IMR-90 (cell line): ENCODE data around the gene DENND1C. TPM values are rescaled to one million over a fixed set of nuclear protein-coding genes. Genes with fewer than 3 reads are reported as not detected.

Source experiments
- ATAC-seq: fragments of 200-7000 bp; cut with Tn5 transposase; 2 replicates; pipeline ENCODE4 v1.9.1; 2020; ENCODE audit warnings: low read depth, mild to moderate bottlenecking, moderate library complexity
- BruUV-seq: library from RNA; stranded (reverse); fragments of 400-500 nt; replicated peaks from 2 replicates; lab custom pipeline; 2021; lab: Mats Ljungman, UMichigan
- CTCF ChIA-PET: fragments of 300-600 bp; formaldehyde crosslinking; extraction: SDS; loops from one replicate; lab custom pipeline; 2021; ENCODE audit warnings: antibody characterized with exemption; lab: Yijun Ruan, JAX
- POLR2A ChIA-PET: fragments of 300-600 bp; sonication (Branson Sonifier 250); formaldehyde crosslinking; loops from one replicate; lab custom pipeline; 2022; ENCODE audit warnings: antibody characterized with exemption; ENCODE audit not compliant: unreplicated experiment; lab: Charles Lee
- DNase-seq: peaks from one replicate; pipeline ENCODE4 v3.0.0; 2013
- H2AFZ ChIP-seq: replicated peaks from 2 replicates; pipeline ENCODE3; 2013; ENCODE audit warnings: low read length, mild to moderate bottlenecking; ENCODE audit not compliant: poor library complexity
- H2AK5ac ChIP-seq: 2 replicates; pipeline ENCODE4 v1.6.1; 2013; ENCODE audit warnings: low read depth, low read length, inconsistent platforms
- H2AK9ac ChIP-seq: replicated peaks from 2 replicates; pipeline ENCODE3; 2013; ENCODE audit warnings: mild to moderate bottlenecking, low read depth, low read length, moderate library complexity; ENCODE audit not compliant: poor library complexity
- H2BK120ac ChIP-seq: 2 replicates; pipeline ENCODE4 v1.6.1; 2013; ENCODE audit warnings: low read depth, low read length, inconsistent platforms
- H2BK15ac ChIP-seq: 3 replicates; pipeline ENCODE4 v1.6.1; 2013; ENCODE audit warnings: low read depth, low read length, inconsistent platforms
- H2BK20ac ChIP-seq: 2 replicates; pipeline ENCODE4 v1.6.1; 2013; ENCODE audit warnings: low read depth, mild to moderate bottlenecking, inconsistent platforms, low read length, moderate library complexity
- H2BK5ac ChIP-seq: 2 replicates; pipeline ENCODE4 v1.6.1; 2013; ENCODE audit warnings: mild to moderate bottlenecking, low read depth, low read length, inconsistent platforms; ENCODE audit not compliant: poor library complexity, severe bottlenecking
- H3K14ac ChIP-seq: replicated peaks from 2 replicates; pipeline ENCODE4 v1.6.1; 2013; ENCODE audit warnings: low read depth, low read length, inconsistent platforms
- H3K18ac ChIP-seq: 2 replicates; pipeline ENCODE4 v1.6.1; 2013; ENCODE audit warnings: low read depth, low read length, control low read depth
- H3K23ac ChIP-seq: 2 replicates; pipeline ENCODE4 v1.6.1; 2013; ENCODE audit warnings: low read depth, low read length, inconsistent platforms
- H3K27ac ChIP-seq: 2 replicates; pipeline ENCODE4 v1.5.1; 2013; ENCODE audit warnings: mild to moderate bottlenecking, control low read depth, low read length; ENCODE audit not compliant: insufficient read depth
- H3K27me3 ChIP-seq: 2 replicates; pipeline ENCODE4 v1.6.1; 2013; ENCODE audit warnings: low read length; ENCODE audit not compliant: control insufficient read depth, insufficient read depth
- H3K36me3 ChIP-seq: 2 replicates; pipeline ENCODE4 v1.6.1; 2013; ENCODE audit warnings: low read length, mixed read lengths; ENCODE audit not compliant: control insufficient read depth, insufficient read depth
- H3K4ac ChIP-seq: 2 replicates; pipeline ENCODE4 v1.6.1; 2013; ENCODE audit warnings: low read depth, low read length, inconsistent platforms
- H3K4me1 ChIP-seq: 2 replicates; pipeline ENCODE4 v1.6.1; 2013; ENCODE audit warnings: low read length, mixed read lengths; ENCODE audit not compliant: control insufficient read depth, insufficient read depth
- H3K4me2 ChIP-seq: 2 replicates; pipeline ENCODE4 v1.6.1; 2013; ENCODE audit warnings: low read depth, mild to moderate bottlenecking, control low read depth, low read length, moderate library complexity
- H3K4me3 ChIP-seq: 2 replicates; pipeline ENCODE4 v1.5.1; 2013; ENCODE audit warnings: low read depth, mild to moderate bottlenecking, control low read depth, low read length, moderate library complexity; ENCODE audit not compliant: insufficient read depth
- H3K56ac ChIP-seq: 2 replicates; pipeline ENCODE4 v1.6.1; 2013; ENCODE audit warnings: low read length, inconsistent platforms; ENCODE audit not compliant: insufficient read depth; ENCODE audit errors: extremely low read depth
- H3K79me1 ChIP-seq, 2 experiments: 2 replicates each; pipeline ENCODE4 v1.6.1; 2013; ENCODE audit warnings: low read length in 2 of 2, inconsistent platforms in 1 of 2, low read depth in 1 of 2
- H3K9ac ChIP-seq: 2 replicates; pipeline ENCODE4 v1.6.1; 2013; ENCODE audit warnings: low read depth, low read length, control low read depth
- H3K9me1 ChIP-seq: 2 replicates; pipeline ENCODE4 v1.6.1; 2013; ENCODE audit warnings: low read length, inconsistent platforms; ENCODE audit not compliant: insufficient read depth
- H3K9me3 ChIP-seq: 2 replicates; pipeline ENCODE4 v1.6.1; 2013; ENCODE audit warnings: low read length; ENCODE audit not compliant: control insufficient read depth, insufficient read depth
- H4K20me1 ChIP-seq: 2 replicates; pipeline ENCODE4 v1.6.1; 2013; ENCODE audit warnings: low read length, inconsistent platforms; ENCODE audit not compliant: insufficient read depth
- H4K5ac ChIP-seq: 2 replicates; pipeline ENCODE4 v1.6.1; 2013; ENCODE audit warnings: mild to moderate bottlenecking, low read depth, low read length, control low read depth
- H4K8ac ChIP-seq, 2 experiments: 2 replicates each; pipeline ENCODE4 v1.6.1; 2013; ENCODE audit warnings: low read depth in 2 of 2, low read length in 2 of 2, control low read depth in 1 of 2, inconsistent platforms in 1 of 2
- H4K91ac ChIP-seq: 2 replicates; pipeline ENCODE4 v1.6.1; 2013; ENCODE audit warnings: low read depth, low read length, inconsistent platforms; ENCODE audit not compliant: insufficient read depth
- MAFK ChIP-seq: IDR thresholded peaks from 2 replicates; pipeline ENCODE4 v1.6.1; 2012; ENCODE audit warnings: low read depth, low read length, improper control_type of control experiment
- MXI1 ChIP-seq: IDR thresholded peaks from 2 replicates; pipeline ENCODE4 v1.6.1; 2012; ENCODE audit warnings: low read depth, mild to moderate bottlenecking, low read length, moderate library complexity, borderline replicate concordance
- RCOR1 ChIP-seq: IDR thresholded peaks from 2 replicates; pipeline ENCODE4 v1.6.1; 2012; ENCODE audit warnings: mild to moderate bottlenecking, low read length, improper control_type of control experiment; ENCODE audit not compliant: insufficient replicate concordance
- WGBS, 2 experiments: methylation state at CpG; one replicate each; pipeline versions ENCODE4 v1.1.5 to v1.1.7; 2013; ENCODE audit warnings: missing lambda C conversion rate in 2 of 2; ENCODE audit not compliant: insufficient read length in 1 of 2; ENCODE audit errors: extremely low coverage in 2 of 2; 5-methylcytosine and 5-hydroxymethylcytosine counted together
- dilution Hi-C: fragments of 300-500 bp; cut with HindIII; formaldehyde crosslinking; loops from one replicate; pipeline ENCODE4 v1.14.3; 2018; ENCODE audit warnings: low sequenced_read_pairs; ENCODE audit not compliant: unreplicated experiment
- in situ Hi-C: fragments of 300-500 bp; cut with MboI; formaldehyde crosslinking; loops from 3 replicates; pipeline ENCODE4 v1.14.3; 2019; ENCODE audit warnings: low sequenced_read_pairs, inconsistent platforms, mixed read lengths
- intact Hi-C: fragments of 100-400 bp; cut with micrococcal nuclease; formaldehyde crosslinking; loops from 2 replicates; pipeline ENCODE4 v1.10.0; 2022
- polyA plus RNA-seq, 3 experiments: library from polyadenylated mRNA; depleted of rRNA; stranded (reverse); fragments of >200 nt; gene quantifications; 2 replicates each; pipeline ENCODE4 v1.2.3, GENCODE V29; 2012; ENCODE audit warnings: low replicate concordance in 1 of 3
- total RNA-seq: library from RNA; depleted of rRNA; stranded (reverse); fragments of >200 nt; gene quantifications from 2 replicates; pipeline ENCODE4 v1.2.3, GENCODE V29; 2012
- TF ChIP-seq, protein P1 (sequence below): fragments of 150-350 bp; IDR thresholded peaks from 2 replicates; pipeline ENCODE4 v1.6.1; 2017; ENCODE audit warnings: mild to moderate bottlenecking, antibody characterized with exemption, low read length, low read depth
- TF ChIP-seq, protein P2 (sequence below): fragments of 150-350 bp; IDR thresholded peaks from 2 replicates; pipeline ENCODE4 v1.6.1; 2016; ENCODE audit warnings: low read depth, mild to moderate bottlenecking, low read length, moderate library complexity, borderline replicate concordance

Gene DENND1C
- total and polyA plus RNA-seq, 2 of the 4 experiments (the other 2 are of a cell fraction) = not detected

GRCh38 chr19:6427131-6427530 lies 54.5 kb downstream of the DENND1C start:
- ChIA-PET CTCF (no interaction called here), POLR2A (no interaction called here)
- Histone ChIP-seq H4K20me1 (peaks cover 20% of the 10 kb centered on the region), H2AK5ac (no peak overlapping the region), H3K9me1 (peaks cover 3% of the 10 kb centered on the region; the same call in 1 of the 2 replicates), H3K4me1 (peaks cover 2% of the 10 kb centered on the region; the same call in 1 of the 2 replicates), H2BK15ac (no peak overlapping the region), H3K56ac (no peak overlapping the region), H3K4me3 (no peak overlapping the region), H3K4ac (no peak overlapping the region), H3K9me3 (peaks cover 3% of the 10 kb centered on the region; the same call in 1 of the 2 replicates), H2AK9ac (no peak overlapping the region), H3K4me2 (no peak overlapping the region), H3K23ac (no peak overlapping the region), H3K9ac (no peak overlapping the region), H2AFZ (no peak overlapping the region), H3K14ac (no peak overlapping the region), H2BK20ac (no peak overlapping the region), H4K91ac (no peak overlapping the region), H4K5ac (no peak overlapping the region), H3K27me3 (peaks cover 8% of the 10 kb centered on the region; the same call in 1 of the 2 replicates), H3K18ac (no peak overlapping the region), H2BK5ac (no peak overlapping the region), H3K79me1 (peaks cover 0 to 12% of the 10 kb centered on the region in 2 experiments; a peak in 2 of 4 replicates), H3K36me3 (no peaks in the 10 kb centered on the region), H4K8ac (no peak overlapping the region), H2BK120ac (no peak overlapping the region), H3K27ac (no peak overlapping the region)
- ATAC-seq (no peak), DNase-seq (no peak)
- TF ChIP-seq, protein P1, sequence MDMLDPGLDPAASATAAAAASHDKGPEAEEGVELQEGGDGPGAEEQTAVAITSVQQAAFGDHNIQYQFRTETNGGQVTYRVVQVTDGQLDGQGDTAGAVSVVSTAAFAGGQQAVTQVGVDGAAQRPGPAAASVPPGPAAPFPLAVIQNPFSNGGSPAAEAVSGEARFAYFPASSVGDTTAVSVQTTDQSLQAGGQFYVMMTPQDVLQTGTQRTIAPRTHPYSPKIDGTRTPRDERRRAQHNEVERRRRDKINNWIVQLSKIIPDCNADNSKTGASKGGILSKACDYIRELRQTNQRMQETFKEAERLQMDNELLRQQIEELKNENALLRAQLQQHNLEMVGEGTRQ = no peak
- no peak for TF ChIP-seq MAFK
- TF ChIP-seq RCOR1 = no peak
- TF ChIP-seq, protein P2, sequence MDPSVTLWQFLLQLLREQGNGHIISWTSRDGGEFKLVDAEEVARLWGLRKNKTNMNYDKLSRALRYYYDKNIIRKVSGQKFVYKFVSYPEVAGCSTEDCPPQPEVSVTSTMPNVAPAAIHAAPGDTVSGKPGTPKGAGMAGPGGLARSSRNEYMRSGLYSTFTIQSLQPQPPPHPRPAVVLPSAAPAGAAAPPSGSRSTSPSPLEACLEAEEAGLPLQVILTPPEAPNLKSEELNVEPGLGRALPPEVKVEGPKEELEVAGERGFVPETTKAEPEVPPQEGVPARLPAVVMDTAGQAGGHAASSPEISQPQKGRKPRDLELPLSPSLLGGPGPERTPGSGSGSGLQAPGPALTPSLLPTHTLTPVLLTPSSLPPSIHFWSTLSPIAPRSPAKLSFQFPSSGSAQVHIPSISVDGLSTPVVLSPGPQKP = no peak
- no peak for TF ChIP-seq MXI1
- dilution Hi-C loops (no loop called here), in situ Hi-C loops (no loop called here), intact Hi-C loops (no loop called here)
- 93% methylated on average over 3 of the region's 18 CpGs; no CpG with 5 or more reads in 1 of the 2 experiments for WGBS, 2 experiments
- no TSS peak for BruUV-seq
